Breast epithelium (tissue), 3 donors: ENCODE results near the gene PKNOX2.

ENCODE experiments used
- CTCF ChIP-seq, 3 donors: fragments of 450-650 bp; IDR thresholded peaks; one replicate each; pipeline ENCODE4 v1.5.1; 2016 to 2017; ENCODE audit warnings: antibody characterized with exemption in 3 of 3, mild to moderate bottlenecking in 3 of 3, moderate library complexity in 3 of 3
- POLR2A ChIP-seq: fragments of 450-650 bp; IDR thresholded peaks from one replicate; pipeline ENCODE4 v1.6.1; 2016; ENCODE audit warnings: antibody characterized with exemption, mild to moderate bottlenecking, moderate library complexity
- POLR2AphosphoS5 ChIP-seq, 3 donors: sonication (generic); formaldehyde crosslinking; IDR thresholded peaks; one replicate each; pipeline ENCODE4 v1.6.1; 2017; ENCODE audit warnings: antibody characterized with exemption in 3 of 3

DNA sequence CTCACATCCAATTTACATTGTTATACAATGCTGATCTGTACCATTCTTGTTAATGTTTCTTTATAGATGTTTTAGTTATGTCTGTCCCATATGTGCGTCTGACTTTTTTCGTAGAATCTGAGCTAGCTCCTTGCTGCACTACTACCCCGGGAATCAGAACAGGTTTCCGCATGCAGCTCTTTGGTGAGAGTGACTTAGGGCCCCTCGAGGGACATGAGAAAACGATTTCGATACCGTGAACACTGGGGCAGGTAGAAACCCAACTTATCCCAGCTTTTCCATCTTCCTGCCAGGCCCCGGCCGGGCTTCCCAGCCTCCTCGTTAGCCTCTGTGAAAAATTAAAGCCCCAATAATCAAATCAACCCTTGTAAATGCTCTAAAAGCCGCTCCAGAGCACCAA, 23.4 kb upstream of the PKNOX2 start:
- TF ChIP-seq CTCF (IDR thresholded peaks at IDR 0.05): no peak
- TF ChIP-seq POLR2AphosphoS5 (IDR thresholded peaks at IDR 0.05): no peak
- TF ChIP-seq POLR2A: no peak
